Activated T-helper 1 cell treated with Interleukin-2 at 50 U/mL for 16 hours (primary cell): ENCODE data around the gene SOD3.

Experiments
- DNase-seq: peaks from one replicate; pipeline ENCODE4 v3.0.0-alpha.2; 2020; ENCODE audit warnings: low read depth

SOD3 gene

GRCh38 chr4:24840826-24841543, 45.6 kb downstream of the SOD3 start:
- DNase-seq, result no peak

GRCh38 chr4:24842356-24842755, 47.0 kb downstream of the SOD3 start:
- no peak for DNase-seq

GRCh38 chr4:24843096-24843495, 47.7 kb downstream of the SOD3 start:
- DNase-seq, result no peak

GRCh38 chr4:24845132-24845531, 49.8 kb downstream of the SOD3 start:
- no peak for DNase-seq

- DNase-seq, result no peak
These were observed 50.5 kb downstream of the SOD3 start for GRCh38 chr4:24845902-24846301.

GRCh38 chr4:24846716-24847115, 51.3 kb downstream of the SOD3 start:
- DNase-seq, result no peak

GRCh38 chr4:24849351-24849750, 54.0 kb downstream of the SOD3 start:
- no peak for DNase-seq

GRCh38 chr4:24849756-24850155, 54.4 kb downstream of the SOD3 start:
- no peak for DNase-seq
